ENCODE data around the gene RBM47.
"Not testable (repeated sequence)": the region's sequence is repeated elsewhere in the genome, so short reads cannot be mapped to it uniquely, and the experiment has no call there.

Gene RBM47

DNA sequence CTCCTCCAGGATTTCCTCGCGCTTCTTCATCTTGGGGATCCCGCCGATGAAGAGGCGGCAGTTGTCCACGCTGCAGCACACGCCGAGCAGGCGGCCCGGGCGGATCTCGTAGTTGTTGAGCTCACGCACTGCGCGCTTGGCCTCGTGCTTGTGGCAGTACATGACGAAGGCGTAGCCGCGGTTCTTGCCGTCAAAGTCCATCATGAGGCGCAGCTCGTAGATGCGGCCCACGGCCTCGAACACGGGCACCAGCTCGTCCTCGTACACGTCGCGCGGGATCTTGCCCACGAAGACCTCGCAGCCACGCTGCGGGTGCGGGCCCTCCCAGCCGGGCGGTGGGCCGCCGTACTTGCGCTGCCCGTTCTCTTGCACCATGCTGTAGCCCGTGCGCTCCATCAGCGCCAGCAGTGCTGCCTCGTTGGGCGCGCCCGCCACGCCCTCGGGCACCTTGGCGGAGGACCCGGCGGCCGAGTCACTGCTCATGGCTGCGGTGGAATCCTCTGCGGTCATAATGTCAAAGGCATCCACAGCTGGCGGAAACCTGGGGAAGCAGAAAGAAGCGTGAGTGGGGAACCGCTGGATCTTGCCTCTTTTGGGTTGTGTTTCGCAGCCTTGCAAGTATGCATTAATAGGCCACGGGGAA, 191.2 kb downstream of the RBM47 start:
- no peak for TF ChIP-seq POU2F2 (IDR thresholded peaks at IDR 0.05; ENCODE audit: low read depth, low read length)
- TF ChIP-seq TAF1 (IDR thresholded peaks at IDR 0.05; ENCODE audit: low read depth, low read length), result no peak
- DNase-seq (ENCODE audit: insufficient read length, low spot score) (no peak), FAIRE-seq (no peak)

DNA sequence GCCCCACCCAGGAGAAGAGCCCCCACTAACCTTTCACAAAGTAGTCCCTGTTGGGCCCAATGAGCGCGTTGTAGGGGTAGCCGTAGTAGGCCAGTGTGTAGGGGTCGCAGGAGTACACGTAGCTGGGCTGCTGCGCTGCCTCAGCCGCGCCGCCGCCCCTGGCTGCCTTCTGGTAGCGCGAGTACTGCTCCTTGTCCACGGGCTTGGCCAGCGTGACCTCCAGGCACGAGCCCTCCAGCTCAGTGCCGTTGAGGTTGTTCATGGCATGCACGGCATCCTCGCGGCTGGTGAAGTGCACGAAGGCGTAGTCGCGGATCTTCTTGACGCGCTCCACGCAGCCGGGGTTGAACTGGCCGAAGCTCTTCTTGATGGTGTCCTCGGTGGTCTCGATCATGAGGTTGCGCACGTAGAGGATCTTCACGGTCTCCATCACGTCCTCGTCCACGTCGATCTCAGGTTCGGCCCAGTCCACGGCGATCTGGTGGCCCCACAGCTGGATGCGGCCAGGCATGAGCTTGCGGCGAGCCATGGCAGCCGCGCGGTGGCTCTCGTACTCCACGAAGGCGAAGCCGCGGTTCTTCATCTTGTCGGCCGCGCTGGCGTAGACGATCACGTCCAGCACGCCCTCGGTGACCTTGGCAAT, 191.8 kb downstream of the RBM47 start:
- DNase-seq (ENCODE audit: insufficient read length, low spot score), result no peak
- FAIRE-seq, result no peak
- TF ChIP-seq SPI1 (IDR thresholded peaks at IDR 0.05; ENCODE audit: low read depth, low read length) (no peak), POU2F2 (IDR thresholded peaks at IDR 0.05; ENCODE audit: low read depth, low read length) (no peak), TAF1 (IDR thresholded peaks at IDR 0.05; ENCODE audit: low read depth, low read length) (no peak), PAX5 (IDR thresholded peaks at IDR 0.05; ENCODE audit: insufficient read depth, low read length, severe bottlenecking) (no peak), POLR2AphosphoS5 (IDR thresholded peaks at IDR 0.05; ENCODE audit: low read depth, low read length) (no peak), POLR2A (IDR thresholded peaks at IDR 0.05; ENCODE audit: low read depth, low read length) (no peak)

GRCh38 chr4:40435306-40435705, 194.4 kb downstream of the RBM47 start:
- FAIRE-seq; DNase-seq (ENCODE audit: insufficient read length, low spot score): not testable (repeated sequence)

- FAIRE-seq (no peak), DNase-seq (ENCODE audit: insufficient read length, low spot score) (no peak)
- TF ChIP-seq SPI1 (IDR thresholded peaks at IDR 0.05; ENCODE audit: low read depth, low read length) (no peak), TAF1 (IDR thresholded peaks at IDR 0.05; ENCODE audit: low read depth, low read length) (no peak), POLR2AphosphoS5 (IDR thresholded peaks at IDR 0.05; ENCODE audit: low read depth, low read length) (no peak), POU2F2 (IDR thresholded peaks at IDR 0.05; ENCODE audit: low read depth, low read length) (no peak), PAX5 (IDR thresholded peaks at IDR 0.05; ENCODE audit: insufficient read depth, low read length, severe bottlenecking) (no peak), POLR2A (IDR thresholded peaks at IDR 0.05; ENCODE audit: low read depth, low read length) (no peak)
Measured at GRCh38 chr4:40434126-40434687, 195.5 kb downstream of the RBM47 start.

DNA sequence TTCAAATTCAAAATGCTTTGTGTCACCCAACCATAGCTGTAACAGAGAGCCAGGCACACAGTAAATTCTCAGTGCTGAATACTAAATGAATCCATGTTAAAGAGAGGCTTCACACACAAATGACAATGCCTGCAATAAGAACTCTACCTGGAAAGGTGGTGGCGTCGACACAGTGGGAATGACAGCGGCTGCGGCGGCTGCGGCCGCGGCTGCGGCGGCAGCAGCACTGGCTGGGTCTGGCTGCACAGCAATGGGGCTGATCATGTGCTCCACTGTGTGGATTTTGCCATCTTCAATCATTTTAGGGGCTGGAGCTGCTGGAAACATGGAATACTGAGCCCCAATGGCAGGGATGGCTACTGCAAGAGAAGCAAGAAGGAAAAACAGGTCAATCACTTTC, 197.2 kb downstream of the RBM47 start:
- DNase-seq (ENCODE audit: insufficient read length, low spot score), result no peak
- no peak for FAIRE-seq
- TF ChIP-seq TAF1 (IDR thresholded peaks at IDR 0.05; ENCODE audit: low read depth, low read length) (no peak), POLR2AphosphoS5 (IDR thresholded peaks at IDR 0.05; ENCODE audit: low read depth, low read length) (no peak), PAX5 (IDR thresholded peaks at IDR 0.05; ENCODE audit: insufficient read depth, low read length, severe bottlenecking) (no peak), SPI1 (IDR thresholded peaks at IDR 0.05; ENCODE audit: low read depth, low read length) (no peak), POU2F2 (IDR thresholded peaks at IDR 0.05; ENCODE audit: low read depth, low read length) (no peak), POLR2A (IDR thresholded peaks at IDR 0.05; ENCODE audit: low read depth, low read length) (no peak)

- FAIRE-seq; DNase-seq (ENCODE audit: insufficient read length, low spot score): not testable (repeated sequence)
Measured at GRCh38 chr4:40427871-40428270, 201.8 kb downstream of the RBM47 start.

DNA sequence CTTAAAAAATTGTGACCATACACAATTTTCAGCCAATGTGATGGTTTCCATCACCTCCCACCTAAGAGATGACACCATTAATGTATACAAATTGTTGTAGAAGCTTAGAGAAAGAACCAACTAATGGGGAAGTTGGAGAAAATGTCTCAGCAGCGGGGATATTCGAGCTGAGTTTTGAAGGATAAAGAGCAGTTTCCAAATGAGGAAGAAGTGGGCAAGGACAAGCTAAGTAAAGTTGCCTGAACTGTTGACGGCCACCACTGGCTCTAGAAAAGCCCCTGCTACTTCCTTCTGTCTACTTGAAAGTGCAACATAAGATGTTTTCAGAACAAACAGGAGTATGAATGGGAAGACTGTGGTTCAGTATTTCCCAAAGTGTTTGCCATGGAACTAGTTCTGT, 202.5 kb downstream of the RBM47 start:
- FAIRE-seq, result no peak
- TF ChIP-seq TAF1 (IDR thresholded peaks at IDR 0.05; ENCODE audit: low read depth, low read length) (no peak), PAX5 (IDR thresholded peaks at IDR 0.05; ENCODE audit: insufficient read depth, low read length, severe bottlenecking) (no peak), SPI1 (IDR thresholded peaks at IDR 0.05; ENCODE audit: low read depth, low read length) (no peak), POLR2A (IDR thresholded peaks at IDR 0.05; ENCODE audit: low read depth, low read length) (no peak), POU2F2 (IDR thresholded peaks at IDR 0.05; ENCODE audit: low read depth, low read length) (no peak), POLR2AphosphoS5 (IDR thresholded peaks at IDR 0.05; ENCODE audit: low read depth, low read length) (no peak)
- no peak for DNase-seq (ENCODE audit: insufficient read length, low spot score)

GRCh38 chr4:40425799-40426574, 203.7 kb downstream of the RBM47 start:
- no peak for FAIRE-seq
- no peak for DNase-seq (ENCODE audit: insufficient read length, low spot score)
- TF ChIP-seq PAX5 (IDR thresholded peaks at IDR 0.05; ENCODE audit: insufficient read depth, low read length, severe bottlenecking), result no peak
- TF ChIP-seq SPI1 (IDR thresholded peaks at IDR 0.05; ENCODE audit: low read depth, low read length), result no peak
- TF ChIP-seq POU2F2 (IDR thresholded peaks at IDR 0.05; ENCODE audit: low read depth, low read length), result no peak
- TF ChIP-seq TAF1 (IDR thresholded peaks at IDR 0.05; ENCODE audit: low read depth, low read length), result no peak
- TF ChIP-seq POLR2A (IDR thresholded peaks at IDR 0.05; ENCODE audit: low read depth, low read length), result no peak
- TF ChIP-seq POLR2AphosphoS5 (IDR thresholded peaks at IDR 0.05; ENCODE audit: low read depth, low read length), result no peak

DNA sequence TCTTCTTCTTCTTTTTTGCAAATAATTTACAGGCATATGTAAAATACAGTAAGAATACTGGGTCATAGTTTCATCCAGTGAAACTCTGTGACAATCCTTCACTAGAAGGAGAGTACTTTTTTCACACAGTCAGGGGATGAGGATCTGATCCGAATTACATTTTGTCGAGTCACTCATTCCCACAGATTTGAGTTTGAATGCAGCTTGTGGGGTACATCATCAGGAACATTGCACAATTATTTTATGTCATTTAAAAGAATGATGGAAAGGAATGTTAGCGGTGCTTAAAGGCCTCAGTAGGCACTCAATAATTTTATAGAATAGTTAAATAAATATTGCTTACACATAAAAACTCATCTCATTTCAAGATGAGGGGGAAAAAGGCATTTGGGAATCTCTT, 205.9 kb downstream of the RBM47 start:
- DNase-seq (ENCODE audit: insufficient read length, low spot score) (no peak), FAIRE-seq (no peak)
- TF ChIP-seq SPI1 (IDR thresholded peaks at IDR 0.05; ENCODE audit: low read depth, low read length) (no peak), POLR2A (IDR thresholded peaks at IDR 0.05; ENCODE audit: low read depth, low read length) (no peak), PAX5 (IDR thresholded peaks at IDR 0.05; ENCODE audit: insufficient read depth, low read length, severe bottlenecking) (no peak), POU2F2 (IDR thresholded peaks at IDR 0.05; ENCODE audit: low read depth, low read length) (no peak), TAF1 (IDR thresholded peaks at IDR 0.05; ENCODE audit: low read depth, low read length) (no peak), POLR2AphosphoS5 (IDR thresholded peaks at IDR 0.05; ENCODE audit: low read depth, low read length) (no peak)
